NCI-H524 treated with DMSO at 0.1 percent for 48 hours (cell line): ENCODE results near the gene MARK3.
A peak's percentile ranks its signal among the peaks of the same experiment; 100 is the strongest.
"Not testable (repeated sequence)": the region's sequence is repeated elsewhere in the genome, so short reads cannot be mapped to it uniquely, and the experiment has no call there.

Experiments
- DNase-seq: peaks from one replicate; lab custom pipeline; 2025; lab: John Stamatoyannopoulos, UW

Gene MARK3

GRCh38 chr14:103491691-103492090 is 106.5 kb downstream of the MARK3 start:
- no peak for DNase-seq

- DNase-seq: no peak
Measured at GRCh38 chr14:103492156-103492925, 107.1 kb downstream of the MARK3 start.

DNA sequence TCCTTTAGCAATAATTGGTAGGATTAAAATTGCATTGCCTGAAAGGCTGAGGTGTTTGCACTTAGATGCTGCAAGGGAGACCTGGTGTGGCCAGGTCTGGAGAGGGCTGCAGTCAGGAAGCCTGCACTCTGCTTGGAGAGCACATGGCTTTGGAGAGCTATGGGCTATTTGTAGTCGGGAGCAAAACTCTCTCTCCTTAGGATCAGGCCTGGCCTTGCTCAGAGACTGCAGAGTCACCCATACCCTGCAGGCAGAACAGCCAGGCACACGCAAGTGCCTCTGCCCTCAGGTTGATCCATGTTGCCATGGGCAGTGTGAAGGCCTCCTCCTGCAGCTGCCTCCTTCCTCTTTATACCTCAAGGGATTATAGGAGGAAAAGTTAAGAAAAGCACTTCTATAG is 110.6 kb downstream of the MARK3 start:
- DNase-seq: no peak

DNA sequence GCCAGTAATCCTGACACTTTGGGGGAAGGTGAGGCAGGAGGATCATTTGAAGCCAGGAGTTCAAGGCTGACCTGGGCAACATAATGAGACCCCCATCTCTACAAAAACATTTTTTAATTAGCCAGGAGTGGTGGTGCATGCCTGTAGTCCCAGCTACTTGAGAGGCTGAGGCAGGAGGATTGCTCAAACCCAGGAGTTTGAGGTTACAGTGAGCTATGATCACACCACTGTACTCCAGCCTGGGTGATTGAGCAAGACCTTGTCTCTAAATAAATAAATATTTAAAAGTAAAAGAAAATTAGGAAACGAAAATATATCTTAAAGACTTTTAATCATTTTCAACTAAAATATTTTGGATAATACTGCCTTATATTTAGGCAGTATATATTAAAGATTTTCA is 111.6 kb downstream of the MARK3 start:
- DNase-seq: no peak

GRCh38 chr14:103499709-103500108 is 114.5 kb downstream of the MARK3 start:
- DNase-seq: no peak

- peak; percentile 28 for DNase-seq
Measured at GRCh38 chr14:103500148-103500990, 115.2 kb downstream of the MARK3 start.

- DNase-seq: no peak
Measured at GRCh38 chr14:103501041-103501870, 116.0 kb downstream of the MARK3 start.

DNA sequence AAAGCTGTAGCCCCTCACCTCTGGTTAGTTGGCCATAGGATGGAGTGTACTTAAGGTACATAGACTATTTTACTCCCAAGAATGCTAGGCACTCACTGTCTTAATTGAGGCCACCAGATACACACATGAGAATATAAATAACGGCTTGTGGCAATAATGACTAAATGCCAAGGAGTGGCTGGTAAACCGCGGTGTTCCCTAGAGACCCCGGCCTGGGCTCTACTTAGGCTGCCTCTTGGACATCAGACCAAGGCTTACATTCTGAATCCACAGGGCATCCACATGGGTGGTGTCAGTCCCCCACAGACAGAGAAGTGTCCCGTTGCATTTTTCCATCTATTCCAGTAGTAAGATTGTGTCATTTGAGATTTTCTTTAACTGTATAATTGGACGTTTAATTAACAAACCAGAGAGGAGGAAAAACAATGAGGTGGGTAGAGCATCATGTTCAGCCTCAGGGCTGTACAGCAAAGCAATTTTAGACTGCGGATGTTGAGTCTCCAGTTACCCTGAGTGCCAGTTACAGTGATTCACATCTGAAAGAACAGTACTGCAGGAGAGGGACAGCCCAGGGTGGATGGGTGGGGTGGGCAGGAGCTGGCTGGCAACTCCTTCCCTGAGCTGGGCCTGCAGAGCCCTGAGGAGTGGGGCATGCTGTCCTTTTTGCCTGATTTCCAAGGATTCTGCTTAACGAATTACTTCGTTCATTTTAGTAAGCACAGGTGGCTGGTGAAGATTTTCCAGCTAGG is 116.9 kb downstream of the MARK3 start:
- DNase-seq: no peak

GRCh38 chr14:103502877-103503276 is 117.7 kb downstream of the MARK3 start:
- no peak for DNase-seq

GRCh38 chr14:103503296-103503695 is 118.1 kb downstream of the MARK3 start:
- no peak for DNase-seq

DNA sequence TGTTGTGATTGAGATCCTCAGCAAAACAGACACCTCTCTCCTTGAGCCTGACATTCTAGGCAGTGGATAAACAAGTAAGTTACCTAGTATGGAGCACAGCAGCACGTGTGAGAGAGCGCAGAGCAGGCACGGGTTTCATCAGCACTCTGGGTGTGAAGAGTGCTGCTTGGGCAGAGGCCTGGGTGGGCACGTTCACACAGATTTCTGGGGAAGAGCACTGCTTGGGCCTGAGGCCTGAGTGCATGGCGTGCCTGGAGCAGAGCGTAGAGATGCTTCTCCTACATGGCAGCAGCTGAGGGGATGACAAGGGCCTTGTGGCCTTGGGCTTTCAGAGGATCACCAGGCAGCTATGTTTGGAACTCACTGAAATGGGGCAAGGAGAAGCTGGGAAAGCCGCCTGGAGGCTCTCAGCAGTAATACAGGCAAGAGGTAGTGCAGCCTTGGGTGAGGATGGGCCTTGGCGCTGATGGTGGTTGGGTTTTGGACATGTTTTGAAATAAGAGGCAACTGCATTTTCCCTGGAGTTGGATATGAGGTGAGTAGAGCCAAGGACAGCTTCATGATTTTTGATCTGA is 119.9 kb downstream of the MARK3 start:
- no peak for DNase-seq

- no peak for DNase-seq
Measured at GRCh38 chr14:103507751-103508150, 122.5 kb downstream of the MARK3 start.

DNA sequence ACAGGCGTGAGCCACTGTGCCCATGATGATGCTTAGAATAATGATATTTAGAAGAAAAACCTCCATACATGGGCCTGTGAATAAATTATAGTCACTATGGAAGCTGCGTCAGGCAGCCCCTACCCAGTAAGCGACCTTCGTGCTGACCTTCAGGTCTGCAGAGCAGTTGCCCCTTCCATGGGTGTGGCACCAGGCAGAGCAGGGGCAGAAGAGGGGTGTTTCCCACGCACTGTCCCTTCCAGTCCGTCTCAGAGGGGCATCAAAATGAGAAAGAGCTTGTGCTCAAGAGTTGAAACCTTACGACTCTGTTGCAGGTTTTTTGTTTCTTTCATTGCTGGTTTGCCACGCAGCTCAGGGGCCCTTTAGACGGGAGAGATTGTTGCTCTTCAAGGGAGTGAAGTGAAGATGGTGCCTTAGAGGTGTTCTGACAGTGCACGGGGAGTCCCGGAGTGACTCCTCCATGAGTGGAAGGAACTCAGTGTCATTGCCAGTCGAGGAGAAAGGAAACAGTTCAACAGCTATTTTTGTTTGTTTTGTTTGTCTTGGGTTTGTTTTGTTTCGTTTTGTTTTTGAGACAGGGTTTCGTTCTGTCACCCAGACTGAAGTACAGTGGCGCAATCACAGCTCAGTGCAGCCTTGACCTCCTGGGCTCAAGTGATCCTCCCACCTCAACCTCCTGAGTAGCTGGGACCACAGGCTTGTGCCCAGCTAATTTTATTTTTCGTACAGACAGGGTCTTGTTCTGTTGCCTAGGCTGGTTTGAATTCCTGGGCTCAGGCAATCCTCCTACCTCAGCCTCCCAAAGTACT is 123.5 kb downstream of the MARK3 start:
- DNase-seq: no peak

- DNase-seq: no peak
Measured at GRCh38 chr14:103509864-103510723, 124.9 kb downstream of the MARK3 start.

DNA sequence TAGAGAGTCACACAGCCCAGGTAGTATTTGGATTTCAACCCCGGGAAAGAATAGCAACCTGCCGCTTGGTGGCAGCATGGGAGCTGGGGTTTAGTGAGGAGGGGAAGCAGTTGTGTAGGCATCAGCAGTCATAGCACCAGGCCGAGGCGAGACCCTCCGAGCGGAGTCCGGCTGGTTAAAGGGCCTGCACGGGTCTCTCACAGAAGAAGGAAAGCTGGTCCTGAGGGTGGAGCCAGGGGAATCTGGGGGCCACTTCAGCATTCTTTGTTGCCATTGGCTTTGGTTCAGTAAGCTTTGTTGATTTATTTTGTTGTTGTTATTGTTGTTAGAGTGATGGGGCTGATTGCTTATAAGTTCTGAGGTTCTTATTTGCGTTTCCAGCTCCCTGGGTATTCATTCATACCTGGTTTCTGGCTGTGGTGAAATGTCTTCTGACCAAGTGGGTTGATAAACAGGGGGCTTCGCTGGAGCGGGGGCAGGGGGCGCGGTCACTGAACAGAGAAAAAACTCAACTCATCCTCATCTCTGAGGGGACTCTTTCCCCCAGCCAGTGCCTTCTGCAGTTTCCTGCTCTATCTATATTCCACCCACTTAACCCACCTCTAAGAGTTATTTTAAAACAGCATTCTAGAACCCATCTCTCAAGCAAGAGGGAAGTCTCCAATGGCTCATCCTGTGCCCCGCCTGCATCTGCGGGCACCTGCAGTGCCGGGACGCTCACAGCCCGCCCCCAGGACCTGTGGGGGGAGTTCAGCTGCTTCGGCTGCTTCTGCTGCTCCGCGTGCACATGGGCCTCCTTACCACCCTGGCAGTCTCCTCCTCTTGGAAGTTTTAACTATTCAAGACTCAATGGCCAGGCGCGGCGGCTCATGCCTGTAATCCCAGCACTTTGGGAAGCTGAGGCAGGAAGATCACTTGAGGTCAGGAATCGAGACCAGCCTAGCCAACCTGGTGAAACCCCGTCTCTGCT is 125.8 kb downstream of the MARK3 start:
- no peak for DNase-seq

DNA sequence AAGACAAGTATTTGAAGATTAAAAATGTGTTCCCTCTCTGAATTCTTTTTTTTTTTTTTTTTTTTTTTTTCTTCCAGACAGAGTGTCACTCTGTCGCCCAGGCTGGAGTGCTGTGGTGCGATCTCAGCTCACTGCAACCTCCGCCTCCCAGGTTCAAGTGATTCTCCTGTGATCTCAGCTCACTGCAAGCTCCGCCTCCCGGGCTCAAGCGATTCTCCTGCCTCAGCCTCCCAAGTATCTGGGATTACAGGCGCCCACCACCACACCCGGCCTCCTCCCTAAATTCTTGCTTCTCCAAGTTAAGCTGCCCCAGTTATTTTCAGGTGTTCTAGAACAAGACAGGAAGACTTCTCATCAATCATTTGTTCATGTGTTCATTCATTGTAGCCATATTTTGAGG is 127.0 kb downstream of the MARK3 start:
- DNase-seq: not testable (repeated sequence)

GRCh38 chr14:103512701-103513611 is 127.7 kb downstream of the MARK3 start:
- DNase-seq: peak; percentile 55
